ENCODE data around the gene SEZ6.

DNA sequence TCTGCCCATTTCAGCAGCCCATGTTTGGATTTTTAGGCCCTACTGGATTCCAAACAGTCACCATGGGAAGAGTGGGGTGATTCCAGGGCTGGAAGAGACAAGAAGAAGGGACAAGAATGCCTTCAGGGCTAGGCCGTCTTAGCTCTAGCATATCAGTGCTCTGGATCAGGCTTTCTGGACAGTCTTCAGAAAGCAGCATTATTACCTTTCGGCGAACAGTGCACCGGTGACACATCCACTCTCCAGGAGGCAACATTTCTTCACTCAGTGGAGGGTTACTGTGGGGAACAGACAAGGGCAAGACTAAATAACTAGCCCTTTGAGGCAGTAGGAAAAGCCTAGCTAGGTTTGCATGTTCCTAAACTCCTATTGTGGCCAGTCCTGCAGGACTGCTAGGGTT lies 79.0 kb downstream of the SEZ6 start:
- TF ChIP-seq POLR2A (IDR thresholded peaks at IDR 0.05), result no peak
- TF ChIP-seq POLR2AphosphoS5 (IDR thresholded peaks at IDR 0.05), result no peak

Measured in spleen (tissue), 3 donors.